ENCODE measurements around the gene ZMAT3. TPM values are rescaled to one million over a fixed set of nuclear protein-coding genes. Genes with fewer than 3 reads are reported as not detected.
"Not testable (repeated sequence)": the region's sequence is repeated elsewhere in the genome, so short reads cannot be mapped to it uniquely, and the experiment has no call there.

Gene ZMAT3
- 20.9 TPM for polyA plus RNA-seq (2012; ENCODE audit: low read depth, missing spikeins)

DNA sequence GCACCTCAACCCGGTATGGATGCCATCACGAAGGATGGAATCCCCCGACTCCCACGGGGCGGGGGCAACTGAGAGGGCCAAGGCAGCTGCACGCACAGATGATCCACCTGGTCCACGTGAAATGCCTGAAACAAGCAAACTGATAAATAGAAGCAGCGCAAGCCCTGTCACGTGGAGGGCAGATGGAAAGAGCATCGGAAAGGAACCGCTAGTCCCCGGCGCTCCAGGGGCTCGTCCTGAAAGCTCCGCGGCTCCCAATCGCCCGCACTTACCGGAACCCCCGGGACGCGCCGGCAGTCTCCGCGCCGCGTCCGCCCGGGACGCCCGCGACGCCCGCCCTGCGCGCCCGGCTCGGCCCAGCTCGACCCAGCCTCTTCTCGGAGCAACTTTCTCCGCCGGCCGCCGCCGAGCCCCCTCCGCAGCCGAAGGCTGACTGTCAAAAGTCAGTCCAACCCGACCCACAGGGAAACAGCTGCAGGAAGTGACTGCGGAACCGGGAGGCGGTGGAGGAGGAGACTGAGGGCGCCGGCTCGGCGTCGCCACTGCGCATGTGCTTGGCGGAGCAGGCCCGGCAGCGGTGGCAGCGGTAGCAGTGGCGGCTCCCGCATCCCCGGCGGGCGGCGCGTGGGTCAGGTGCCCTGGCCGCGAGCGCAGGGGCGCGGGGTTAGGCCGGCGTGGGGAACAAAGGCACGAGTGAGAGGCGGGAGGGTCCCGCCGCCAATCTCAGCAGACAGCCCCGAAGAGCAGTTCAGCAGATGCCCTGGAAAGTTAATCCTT is at the start of gene ZMAT3:
Gene ZMAT3, minus strand, starts transcription at position 487 of the 777 bp plus-strand sequence. CDS start 4,057 bp downstream, outside the sequence.
- TF ChIP-seq SPI1 (IDR thresholded peaks at IDR 0.05; ENCODE audit: low read depth, low read length) (peak; percentile 75), PAX5 (IDR thresholded peaks at IDR 0.05; ENCODE audit: insufficient read depth, low read length, severe bottlenecking) (no peak), TAF1 (IDR thresholded peaks at IDR 0.05; ENCODE audit: low read depth, low read length) (peak; percentile 67; the same call in 1 of the 2 replicates), POLR2A (IDR thresholded peaks at IDR 0.05; ENCODE audit: low read depth, low read length) (peak; percentile 66), POU2F2 (IDR thresholded peaks at IDR 0.05; ENCODE audit: low read depth, low read length) (peak; percentile 91), POLR2AphosphoS5 (IDR thresholded peaks at IDR 0.05; ENCODE audit: low read depth, low read length) (peak; percentile 80; the same call in 1 of the 2 replicates)
- FAIRE-seq: peak; percentile 96

GRCh38 chr3:179116816-179117215 is 45.2 kb upstream of the ZMAT3 start:
- FAIRE-seq (no peak), DNase-seq (ENCODE audit: insufficient read length, low spot score) (no peak)
- TF ChIP-seq TAF1 (IDR thresholded peaks at IDR 0.05; ENCODE audit: low read depth, low read length): no peak

More for the DNA sequence above, at the start of gene ZMAT3:
- DNase-seq (ENCODE audit: insufficient read length, low spot score): peak; percentile 61

GRCh38 chr3:179115444-179115843 is 43.8 kb upstream of the ZMAT3 start:
- DNase-seq (ENCODE audit: insufficient read length, low spot score): not testable (repeated sequence)
- peak; percentile 5 for FAIRE-seq

DNA sequence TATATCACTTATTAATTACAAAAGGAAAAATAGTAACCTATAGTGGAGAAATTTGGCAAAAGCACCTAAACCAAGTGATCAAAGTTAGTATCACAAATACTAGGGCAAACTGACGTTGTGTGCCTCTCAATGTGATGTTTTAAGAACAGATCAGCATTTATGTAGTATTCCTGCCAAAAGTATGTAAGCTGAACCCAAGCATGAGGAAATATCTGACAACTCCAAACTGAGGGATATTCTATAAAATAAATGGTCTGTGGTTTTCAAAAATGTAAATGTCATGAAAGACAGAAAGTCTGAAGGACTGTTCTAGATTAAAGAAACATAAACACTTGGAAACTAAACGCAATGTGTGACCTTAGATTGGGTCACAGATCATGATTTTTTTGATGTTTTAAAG is 42.3 kb upstream of the ZMAT3 start:
- TF ChIP-seq PAX5 (IDR thresholded peaks at IDR 0.05; ENCODE audit: insufficient read depth, low read length, severe bottlenecking): no peak
- TF ChIP-seq POU2F2 (IDR thresholded peaks at IDR 0.05; ENCODE audit: low read depth, low read length): no peak
- no peak for TF ChIP-seq TAF1 (IDR thresholded peaks at IDR 0.05; ENCODE audit: low read depth, low read length)
- no peak for TF ChIP-seq POLR2AphosphoS5 (IDR thresholded peaks at IDR 0.05; ENCODE audit: low read depth, low read length)
- no peak for TF ChIP-seq SPI1 (IDR thresholded peaks at IDR 0.05; ENCODE audit: low read depth, low read length)
- no peak for TF ChIP-seq POLR2A (IDR thresholded peaks at IDR 0.05; ENCODE audit: low read depth, low read length)
- FAIRE-seq: no peak

GRCh38 chr3:179108086-179108485 is 36.5 kb upstream of the ZMAT3 start:
- TF ChIP-seq POU2F2 (IDR thresholded peaks at IDR 0.05; ENCODE audit: low read depth, low read length) (no peak), POLR2AphosphoS5 (IDR thresholded peaks at IDR 0.05; ENCODE audit: low read depth, low read length) (no peak), PAX5 (IDR thresholded peaks at IDR 0.05; ENCODE audit: insufficient read depth, low read length, severe bottlenecking) (no peak), POLR2A (IDR thresholded peaks at IDR 0.05; ENCODE audit: low read depth, low read length) (no peak), SPI1 (IDR thresholded peaks at IDR 0.05; ENCODE audit: low read depth, low read length) (no peak), TAF1 (IDR thresholded peaks at IDR 0.05; ENCODE audit: low read depth, low read length) (no peak)
- DNase-seq (ENCODE audit: insufficient read length, low spot score): no peak
- FAIRE-seq: no peak

More for the DNA sequence above, 42.3 kb upstream of the ZMAT3 start:
- DNase-seq (ENCODE audit: insufficient read length, low spot score): no peak

DNA sequence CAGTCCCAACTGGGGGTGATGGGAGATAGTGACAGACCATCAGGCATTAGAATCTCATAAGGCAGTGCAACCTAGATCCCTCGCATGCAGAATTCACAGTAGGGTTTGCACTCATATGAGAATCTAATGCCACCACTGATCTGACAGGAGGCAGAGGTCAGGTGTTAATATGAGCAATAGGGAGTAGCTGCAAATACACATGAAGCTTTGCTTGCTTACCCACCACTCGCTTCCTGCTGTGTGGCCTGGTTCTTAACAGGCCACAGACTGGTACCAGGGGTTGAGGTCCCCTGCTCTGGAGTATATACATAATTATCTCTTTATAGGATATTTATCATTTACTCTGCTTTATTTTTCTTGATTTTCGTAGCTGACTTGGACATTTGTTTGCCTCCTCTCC is 36.0 kb upstream of the ZMAT3 start:
- TF ChIP-seq POU2F2 (IDR thresholded peaks at IDR 0.05; ENCODE audit: low read depth, low read length) (no peak), TAF1 (IDR thresholded peaks at IDR 0.05; ENCODE audit: low read depth, low read length) (no peak), SPI1 (IDR thresholded peaks at IDR 0.05; ENCODE audit: low read depth, low read length) (no peak), PAX5 (IDR thresholded peaks at IDR 0.05; ENCODE audit: insufficient read depth, low read length, severe bottlenecking) (no peak), POLR2A (IDR thresholded peaks at IDR 0.05; ENCODE audit: low read depth, low read length) (no peak), POLR2AphosphoS5 (IDR thresholded peaks at IDR 0.05; ENCODE audit: low read depth, low read length) (no peak)
- DNase-seq (ENCODE audit: insufficient read length, low spot score): no peak
- no peak for FAIRE-seq

- TF ChIP-seq POLR2A (IDR thresholded peaks at IDR 0.05; ENCODE audit: low read depth, low read length) (no peak), POLR2AphosphoS5 (IDR thresholded peaks at IDR 0.05; ENCODE audit: low read depth, low read length) (no peak), POU2F2 (IDR thresholded peaks at IDR 0.05; ENCODE audit: low read depth, low read length) (no peak), PAX5 (IDR thresholded peaks at IDR 0.05; ENCODE audit: insufficient read depth, low read length, severe bottlenecking) (no peak), SPI1 (IDR thresholded peaks at IDR 0.05; ENCODE audit: low read depth, low read length) (no peak)
- DNase-seq (ENCODE audit: insufficient read length, low spot score) (no peak), FAIRE-seq (peak; percentile 79)
Observed at GRCh38 chr3:179105881-179106280, 34.3 kb upstream of the ZMAT3 start.

- FAIRE-seq (peak; percentile 9), DNase-seq (ENCODE audit: insufficient read length, low spot score) (no peak)
- TF ChIP-seq POU2F2 (IDR thresholded peaks at IDR 0.05; ENCODE audit: low read depth, low read length): no peak
Observed at GRCh38 chr3:179100652-179101051, 29.0 kb upstream of the ZMAT3 start.

DNA sequence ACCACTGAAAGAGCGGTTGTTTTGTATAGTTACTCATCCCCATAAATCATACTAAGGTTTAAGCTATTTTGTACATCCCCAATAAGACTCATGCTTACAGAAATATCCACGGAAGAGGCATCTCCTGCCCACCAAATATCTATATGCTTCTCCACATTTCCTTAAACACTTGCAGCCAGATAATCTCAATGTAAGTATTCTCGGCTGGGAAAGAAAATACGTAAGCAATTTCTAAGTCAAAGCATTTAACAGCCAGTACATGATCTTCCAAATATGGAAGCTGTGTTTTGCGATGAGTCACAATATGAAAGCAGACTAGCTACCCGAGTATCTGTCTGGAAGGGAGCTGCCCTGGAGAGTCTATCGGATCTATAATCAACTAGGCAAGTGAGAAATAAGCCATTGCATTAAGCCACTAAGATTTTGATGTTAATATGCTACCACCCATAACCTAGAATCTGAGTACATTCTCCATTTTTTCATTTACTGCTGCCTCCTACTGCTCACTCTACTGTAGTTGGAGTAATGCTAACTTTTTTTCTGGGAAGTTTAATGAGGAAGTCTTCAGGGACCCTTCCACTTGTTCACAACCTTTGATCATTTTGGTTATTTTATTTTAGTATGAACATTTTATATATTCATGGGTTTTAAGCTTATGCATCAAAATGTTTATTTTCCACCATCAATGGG is 26.9 kb upstream of the ZMAT3 start:
- TF ChIP-seq POLR2AphosphoS5 (IDR thresholded peaks at IDR 0.05; ENCODE audit: low read depth, low read length) (no peak), SPI1 (IDR thresholded peaks at IDR 0.05; ENCODE audit: low read depth, low read length) (no peak), PAX5 (IDR thresholded peaks at IDR 0.05; ENCODE audit: insufficient read depth, low read length, severe bottlenecking) (no peak), TAF1 (IDR thresholded peaks at IDR 0.05; ENCODE audit: low read depth, low read length) (no peak)
- DNase-seq (ENCODE audit: insufficient read length, low spot score) (no peak), FAIRE-seq (no peak)

DNA sequence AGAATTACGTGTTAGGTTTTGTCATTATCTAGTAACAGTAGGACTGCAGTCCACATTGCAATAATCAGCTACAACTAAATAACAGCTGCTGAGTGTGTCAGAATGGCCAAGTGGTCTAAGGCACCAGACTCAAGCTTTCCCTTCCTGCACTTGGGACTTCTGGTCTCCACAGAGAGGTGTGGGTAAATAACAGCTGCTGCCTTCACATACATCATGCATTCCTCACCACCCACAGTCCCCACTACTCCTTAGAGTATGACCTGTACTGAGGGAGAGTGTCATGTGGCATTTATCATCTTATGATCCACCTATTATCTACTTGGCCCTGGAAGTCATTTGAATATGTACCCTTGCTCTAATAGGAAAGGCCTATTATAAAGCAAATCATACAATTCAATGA is 22.2 kb upstream of the ZMAT3 start:
- DNase-seq (ENCODE audit: insufficient read length, low spot score) (no peak), FAIRE-seq (no peak)
- TF ChIP-seq POU2F2 (IDR thresholded peaks at IDR 0.05; ENCODE audit: low read depth, low read length) (no peak), POLR2A (IDR thresholded peaks at IDR 0.05; ENCODE audit: low read depth, low read length) (no peak), SPI1 (IDR thresholded peaks at IDR 0.05; ENCODE audit: low read depth, low read length) (no peak), PAX5 (IDR thresholded peaks at IDR 0.05; ENCODE audit: insufficient read depth, low read length, severe bottlenecking) (no peak), TAF1 (IDR thresholded peaks at IDR 0.05; ENCODE audit: low read depth, low read length) (no peak), POLR2AphosphoS5 (IDR thresholded peaks at IDR 0.05; ENCODE audit: low read depth, low read length) (no peak)

Measured in GM12891 (cell line).